HG03520 (cell line): Measurements from ENCODE around the gene CTU1.
"Not testable (repeated sequence)": the region's sequence is repeated elsewhere in the genome, so short reads cannot be mapped to it uniquely, and the experiment has no call there.

Experiments
- ATAC-seq: cut with Tn5 transposase; IDR thresholded peaks from one replicate; pipeline ENCODE4 v1.9.1; 2021; ENCODE audit warnings: mild to moderate bottlenecking, moderate library complexity; ENCODE audit not compliant: unreplicated experiment

CTU1 gene

DNA sequence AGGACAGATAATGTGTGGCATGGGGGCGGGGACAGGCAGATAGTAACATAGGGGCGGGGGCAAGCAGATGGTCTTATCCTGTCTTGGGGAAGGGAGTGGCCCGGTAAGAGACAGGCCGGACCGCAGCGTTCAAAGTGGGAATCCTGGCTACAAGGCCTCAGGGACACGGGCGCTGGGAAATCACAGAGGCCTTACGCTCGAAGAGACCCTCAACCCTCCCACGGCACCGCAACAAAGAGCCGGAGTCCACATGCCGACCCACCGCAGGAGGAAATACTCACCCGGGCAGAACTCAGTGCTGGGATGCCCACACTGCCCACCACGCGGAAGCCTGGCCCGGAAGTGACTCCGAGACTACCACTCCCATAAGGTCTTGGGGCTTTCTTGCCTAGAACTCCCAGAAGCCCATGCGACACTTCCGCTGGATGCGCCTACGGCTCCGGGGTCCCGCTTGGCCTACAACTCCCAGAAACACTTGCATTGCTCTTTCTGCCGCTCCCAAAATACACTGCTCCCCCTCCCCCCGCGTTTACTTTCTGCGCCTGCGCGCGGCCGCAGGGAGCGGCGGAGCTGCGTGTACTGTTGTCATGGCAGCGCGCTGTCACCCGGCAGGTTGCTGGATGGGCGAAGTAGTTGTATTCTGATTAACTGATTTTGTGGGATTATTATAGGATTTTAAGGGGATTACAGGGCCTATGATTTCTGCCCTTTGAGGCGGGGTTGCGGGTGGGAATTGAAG is at the start of gene CTU1:
CTU1 (minus strand) TSS at position 344 of the 739 bp plus-strand sequence. CDS start 3,840 bp downstream, outside the sequence.
- ATAC-seq, result peak; percentile 92

DNA sequence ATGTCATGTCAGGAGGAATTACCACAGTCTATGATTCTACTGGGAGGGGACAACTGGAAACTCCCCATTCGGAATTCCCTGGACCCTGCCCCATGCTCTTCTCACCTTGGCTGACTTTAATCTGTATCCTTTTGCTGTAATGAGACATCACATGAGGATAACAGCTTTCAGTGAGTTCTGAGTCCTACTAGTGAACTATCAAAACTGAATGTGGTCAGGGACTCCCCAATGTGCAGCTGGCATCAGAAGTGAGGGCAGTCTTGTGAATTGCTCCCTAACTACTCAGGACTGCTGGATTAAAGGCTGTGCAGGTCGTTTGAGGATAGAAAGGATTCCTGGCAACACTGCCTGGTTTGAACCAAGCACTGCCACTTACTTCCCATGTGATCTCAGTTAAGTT is 49.1 kb upstream of the CTU1 start:
- no peak for ATAC-seq

DNA sequence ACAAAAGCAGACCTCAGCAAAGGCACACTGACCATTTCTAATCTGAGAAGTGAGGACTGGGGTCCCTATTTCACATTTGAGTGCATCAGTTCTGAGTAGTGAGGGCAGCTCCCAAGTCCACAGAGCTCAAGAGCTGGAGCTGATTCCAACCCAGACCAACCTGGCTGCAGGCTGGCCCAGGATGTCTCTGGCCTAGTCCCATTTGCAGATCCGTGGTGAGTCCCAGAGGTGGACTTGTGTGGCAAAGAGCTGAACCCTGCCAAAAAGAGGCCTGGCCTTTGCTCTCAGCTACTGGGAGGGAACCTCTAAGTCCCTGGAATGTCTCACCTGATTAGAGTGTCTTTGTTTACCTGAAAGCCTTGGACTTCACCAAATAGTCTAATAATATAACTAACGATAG is 48.5 kb upstream of the CTU1 start:
- no peak for ATAC-seq

DNA sequence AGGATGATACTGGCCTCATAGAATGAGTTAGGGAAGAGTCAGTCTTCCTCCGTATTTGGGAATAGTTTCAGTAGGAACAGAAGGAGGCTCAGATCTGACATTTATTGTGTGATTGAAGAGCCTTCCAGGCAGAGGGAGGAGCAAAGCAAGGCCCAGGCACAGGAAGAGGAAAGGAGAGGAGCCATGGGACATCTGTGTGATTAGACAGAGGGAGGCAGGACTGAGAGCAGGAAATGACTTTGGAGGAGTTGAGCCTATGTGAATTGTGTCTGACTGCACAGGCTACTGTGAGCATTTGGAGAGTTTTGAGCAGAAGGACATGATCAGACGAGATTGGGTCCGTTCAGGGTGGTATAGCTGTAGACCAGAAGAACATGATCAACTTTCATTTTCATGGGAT is 42.4 kb upstream of the CTU1 start:
- no peak for ATAC-seq

DNA sequence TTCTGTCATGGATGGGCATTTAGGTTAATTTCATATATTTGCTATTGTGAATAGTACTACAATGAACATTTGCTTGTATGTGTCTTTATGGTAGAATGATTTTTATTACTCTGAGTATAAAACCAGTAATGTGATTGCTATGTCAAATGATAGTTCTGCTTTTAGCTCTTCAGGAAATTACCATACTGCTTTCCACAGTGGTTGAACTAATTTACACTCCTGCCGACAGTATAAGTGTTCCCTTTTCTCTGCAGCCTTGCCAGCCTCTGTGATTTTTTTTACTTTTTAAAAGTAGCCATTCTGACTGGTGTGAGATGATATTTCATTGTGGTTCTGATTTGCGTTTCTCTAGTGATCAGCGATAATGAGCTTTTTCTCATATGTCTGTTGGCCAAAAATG is 40.4 kb upstream of the CTU1 start:
- no peak for ATAC-seq

DNA sequence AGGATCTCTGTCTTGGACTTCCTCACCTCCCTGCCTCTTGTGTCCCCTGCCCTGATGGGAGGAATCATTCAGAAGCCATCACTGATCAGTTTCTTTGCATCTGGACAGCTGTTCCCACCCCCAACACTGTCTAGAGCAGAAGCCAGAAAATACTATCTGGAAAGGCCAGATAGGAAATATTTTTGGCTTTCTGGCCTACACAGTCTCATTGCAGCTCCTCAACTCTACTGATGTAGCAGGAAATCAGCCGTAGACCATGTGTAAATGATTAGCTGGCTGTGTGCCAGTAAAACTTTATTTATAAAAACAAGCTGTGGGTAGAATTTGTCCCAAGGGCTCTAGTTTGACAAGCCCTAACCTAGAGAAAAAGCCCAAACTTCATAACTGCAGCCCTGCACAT is 39.5 kb upstream of the CTU1 start:
- ATAC-seq, result no peak

DNA sequence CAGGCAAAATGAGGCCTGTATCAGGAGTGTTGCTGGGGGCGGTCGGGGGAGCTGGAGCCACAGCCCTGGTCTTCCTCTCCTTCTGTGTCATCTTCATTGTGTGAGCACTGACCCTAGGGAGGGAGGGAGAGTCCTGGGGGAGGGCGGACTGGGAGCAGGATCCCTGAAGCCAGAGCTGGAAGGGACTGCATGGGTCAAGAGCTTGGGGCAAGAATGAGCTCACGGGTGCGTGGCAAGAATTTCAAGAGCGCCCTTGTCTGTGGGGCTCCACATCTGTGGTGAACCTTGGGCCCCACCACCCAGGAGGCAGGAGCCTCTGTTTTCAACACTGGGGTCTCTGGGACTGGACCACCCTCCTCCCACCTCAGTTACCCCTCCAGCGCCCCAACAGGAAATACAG is 38.5 kb upstream of the CTU1 start:
- ATAC-seq, result no peak

DNA sequence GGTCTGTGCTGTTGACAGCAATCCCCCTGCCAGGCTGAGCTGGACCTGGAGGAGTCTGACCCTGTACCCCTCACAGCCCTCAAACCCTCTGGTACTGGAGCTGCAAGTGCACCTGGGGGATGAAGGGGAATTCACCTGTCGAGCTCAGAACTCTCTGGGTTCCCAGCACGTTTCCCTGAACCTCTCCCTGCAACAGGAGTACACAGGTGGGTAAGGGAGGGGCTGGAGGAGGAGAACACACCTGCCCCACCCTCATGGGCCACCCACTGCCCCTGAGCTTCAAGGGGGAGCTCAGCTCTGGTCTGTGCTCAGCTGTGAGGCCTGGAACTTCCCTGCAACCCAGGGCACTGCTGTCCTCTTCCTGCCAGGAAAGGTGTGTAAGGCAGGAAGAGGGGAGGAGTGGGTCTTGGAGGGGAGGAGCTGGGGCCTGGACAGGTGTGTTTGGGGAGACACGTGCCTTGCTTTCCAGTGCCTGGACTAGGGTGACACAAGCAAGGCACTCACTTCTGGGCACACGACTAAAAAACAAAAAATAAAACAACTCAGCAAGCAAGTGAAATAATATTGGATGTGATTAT is 37.8 kb upstream of the CTU1 start:
- no peak for ATAC-seq

DNA sequence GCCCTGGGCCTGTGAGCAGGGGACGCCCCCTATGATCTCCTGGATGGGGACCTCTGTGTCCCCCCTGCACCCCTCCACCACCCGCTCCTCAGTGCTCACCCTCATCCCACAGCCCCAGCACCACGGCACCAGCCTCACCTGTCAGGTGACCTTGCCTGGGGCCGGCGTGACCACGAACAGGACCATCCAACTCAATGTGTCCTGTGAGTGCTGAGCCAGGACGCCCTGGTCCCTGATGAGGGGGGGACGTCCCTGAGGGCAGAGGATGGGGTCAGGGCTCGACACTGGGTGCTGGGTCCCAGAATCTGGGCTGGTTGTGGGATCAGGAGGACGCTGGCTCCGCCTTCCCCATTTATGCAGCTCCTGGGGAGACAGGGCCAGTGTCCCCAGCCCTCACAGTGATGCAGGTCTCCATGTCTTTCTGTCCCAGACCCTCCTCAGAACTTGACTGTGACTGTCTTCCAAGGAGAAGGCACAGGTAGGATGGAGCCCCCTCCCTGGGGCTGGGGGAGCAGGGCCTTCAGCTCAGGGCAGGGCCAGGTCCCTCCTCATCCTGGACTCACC is 36.4 kb upstream of the CTU1 start:
- no peak for ATAC-seq

DNA sequence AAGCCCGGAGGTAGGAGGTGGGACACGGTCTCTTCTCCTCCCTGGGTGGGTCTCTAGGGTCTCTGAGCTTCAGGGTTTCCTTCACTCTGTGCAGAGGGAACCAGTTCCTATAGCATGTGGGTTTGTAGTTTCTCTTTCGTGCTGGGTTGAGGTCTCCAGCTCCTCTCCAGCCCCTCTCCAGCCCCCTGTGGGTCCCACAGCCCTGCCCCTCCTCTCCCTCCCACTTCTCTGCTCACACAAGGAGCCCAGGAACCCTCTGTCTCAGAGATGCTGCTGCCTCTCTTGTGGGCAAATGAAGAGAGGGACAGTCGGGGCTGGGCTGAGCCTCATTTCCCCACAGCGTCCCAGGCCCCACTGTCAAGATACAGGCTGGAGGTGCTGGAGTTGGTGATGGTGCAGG is 35.3 kb upstream of the CTU1 start:
- ATAC-seq, result no peak

DNA sequence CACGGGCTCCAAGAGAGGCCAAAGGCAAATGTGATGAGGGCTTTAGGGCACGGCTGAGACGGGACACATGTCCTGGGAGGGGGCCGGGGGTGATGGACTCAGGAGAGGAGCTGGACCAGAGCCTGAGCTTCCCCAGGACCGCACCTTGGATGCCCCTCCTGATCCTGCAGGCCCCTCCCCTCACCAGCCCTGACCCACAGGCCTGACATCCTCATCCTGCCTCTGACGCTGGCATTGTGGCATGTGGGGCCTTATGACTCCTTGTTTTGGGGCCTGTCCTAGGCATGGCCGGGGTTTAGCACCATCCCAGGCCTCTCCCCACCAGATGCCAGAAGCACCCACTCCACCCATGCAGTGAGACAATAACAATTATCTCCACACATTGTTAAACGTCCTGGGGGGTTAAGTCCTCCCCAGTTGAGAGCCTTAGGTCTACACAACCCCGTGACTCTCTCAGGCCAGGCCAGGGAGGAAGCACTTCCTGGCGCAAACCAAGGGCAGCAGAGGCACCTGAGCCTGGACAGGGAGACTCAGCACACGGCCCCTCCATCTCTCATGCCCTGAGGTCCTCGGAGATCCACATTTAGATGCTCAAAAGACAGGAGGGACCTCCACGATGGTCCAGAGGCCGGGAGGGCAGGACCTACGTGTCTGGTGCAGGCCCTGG is 34.7 kb upstream of the CTU1 start:
- ATAC-seq, result not testable (repeated sequence)

DNA sequence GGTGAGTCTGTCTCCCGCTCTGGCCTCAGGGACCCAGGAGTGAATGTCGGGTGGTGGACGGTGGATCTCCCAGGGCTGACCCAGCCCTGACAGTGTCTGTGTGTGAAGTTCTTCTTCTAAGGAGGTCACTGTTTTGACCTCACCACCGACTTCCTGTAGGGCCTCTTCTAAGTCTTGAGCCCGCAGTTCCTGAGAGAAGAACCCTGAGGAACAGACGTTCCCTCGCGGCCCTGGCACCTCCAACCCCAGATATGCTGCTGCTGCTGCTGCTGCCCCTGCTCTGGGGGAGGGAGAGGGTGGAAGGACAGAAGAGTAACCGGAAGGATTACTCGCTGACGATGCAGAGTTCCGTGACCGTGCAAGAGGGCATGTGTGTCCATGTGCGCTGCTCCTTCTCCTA is 33.9 kb upstream of the CTU1 start, which contains the start of gene SIGLEC7:
SIGLEC7 (plus strand) TSS at position 183 of the 400 bp plus-strand sequence; CDS start at position 252, 69 bp downstream.
- no peak for ATAC-seq

DNA sequence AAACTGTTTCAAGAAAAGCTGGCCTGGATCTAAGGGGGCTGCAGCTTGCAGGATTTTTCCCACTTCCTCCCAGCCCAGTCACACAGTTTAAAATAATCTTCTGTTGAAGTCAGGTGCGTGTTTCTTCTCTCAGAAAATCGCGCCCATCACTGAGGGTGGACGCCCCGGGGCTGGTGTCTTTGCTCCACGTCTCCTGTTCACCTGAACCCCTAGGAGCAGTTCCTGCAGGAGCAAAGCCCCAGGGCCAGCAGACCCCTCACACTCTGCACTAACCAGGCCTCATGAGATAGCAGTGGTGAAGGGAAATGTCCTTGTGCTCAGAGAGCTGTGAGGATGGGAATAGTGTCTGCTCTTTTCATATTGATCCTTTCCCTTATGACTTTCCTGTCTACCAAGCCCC is 33.0 kb upstream of the CTU1 start:
- ATAC-seq, result no peak

DNA sequence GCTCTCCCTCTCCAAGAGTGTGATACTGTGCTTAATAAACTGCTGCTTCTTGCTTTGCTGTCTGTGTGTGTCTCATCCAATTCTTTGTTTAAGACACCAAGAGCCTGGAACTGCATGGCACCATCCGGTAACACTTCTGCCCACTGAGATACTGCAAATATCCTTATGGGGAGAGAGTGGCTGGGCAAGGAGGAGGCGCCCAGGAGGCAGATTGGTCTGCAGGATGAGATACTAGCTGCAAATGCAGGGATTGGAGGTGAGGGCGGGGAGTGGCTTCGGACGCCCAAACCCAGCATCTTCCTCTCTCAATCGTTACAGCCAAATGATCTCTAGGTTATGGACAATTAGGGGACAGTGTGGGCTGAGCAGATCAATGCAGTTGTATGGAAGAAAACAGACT is 32.2 kb upstream of the CTU1 start:
- no peak for ATAC-seq

DNA sequence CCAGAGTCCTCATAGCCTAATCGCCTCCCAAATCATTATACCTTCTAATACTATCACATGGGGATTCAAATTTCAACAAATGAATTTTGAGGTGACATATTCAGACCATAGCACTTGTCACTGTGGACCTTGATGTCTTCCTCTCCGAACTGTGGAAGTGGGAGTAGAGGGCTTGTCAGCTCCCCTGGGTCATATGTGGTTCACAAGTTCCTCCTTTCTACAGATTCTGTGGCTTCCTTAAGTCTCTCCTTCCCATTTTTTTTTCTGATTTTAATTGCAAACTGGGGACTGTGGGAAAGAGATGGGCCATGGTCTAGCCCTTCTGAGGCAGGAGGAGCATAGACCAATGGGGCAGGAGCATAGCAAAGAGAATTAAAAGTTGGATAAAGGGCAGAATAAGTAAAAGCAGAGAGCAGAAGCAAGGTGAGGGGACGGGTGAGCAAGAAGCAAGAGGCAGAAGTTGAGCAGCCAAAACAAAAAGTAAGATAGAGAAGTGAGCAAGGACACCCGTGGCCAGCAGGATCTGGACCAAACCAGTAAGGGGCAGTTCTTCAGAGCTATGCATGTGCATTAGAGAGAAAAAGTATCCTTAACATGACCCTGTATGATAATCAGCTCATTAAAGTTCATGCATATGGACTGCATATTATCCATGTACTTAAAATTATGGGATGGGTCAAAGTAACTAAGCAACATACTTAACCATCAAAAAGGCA is 31.2 kb upstream of the CTU1 start:
- no peak for ATAC-seq

DNA sequence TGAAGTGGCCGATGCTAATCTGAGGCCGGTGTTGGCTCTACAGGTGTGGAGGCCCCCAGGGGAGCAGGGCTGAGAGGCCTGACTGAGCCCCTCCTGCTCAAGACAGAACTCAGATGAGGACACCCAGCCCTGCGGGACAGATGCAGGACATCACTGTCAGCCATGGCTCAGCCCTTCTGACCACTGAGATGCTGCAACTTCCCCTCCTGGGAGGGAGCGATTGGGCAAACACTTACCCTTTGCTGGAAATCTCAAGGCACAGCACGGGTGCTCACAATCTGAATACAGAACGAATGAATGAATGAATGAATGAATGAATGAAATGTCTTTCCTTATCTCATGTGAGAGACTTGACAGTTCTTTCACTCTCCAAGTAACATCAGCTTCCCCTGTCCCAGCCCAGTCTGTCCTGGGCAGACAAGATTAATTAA is 30.4 kb upstream of the CTU1 start:
- no peak for ATAC-seq

DNA sequence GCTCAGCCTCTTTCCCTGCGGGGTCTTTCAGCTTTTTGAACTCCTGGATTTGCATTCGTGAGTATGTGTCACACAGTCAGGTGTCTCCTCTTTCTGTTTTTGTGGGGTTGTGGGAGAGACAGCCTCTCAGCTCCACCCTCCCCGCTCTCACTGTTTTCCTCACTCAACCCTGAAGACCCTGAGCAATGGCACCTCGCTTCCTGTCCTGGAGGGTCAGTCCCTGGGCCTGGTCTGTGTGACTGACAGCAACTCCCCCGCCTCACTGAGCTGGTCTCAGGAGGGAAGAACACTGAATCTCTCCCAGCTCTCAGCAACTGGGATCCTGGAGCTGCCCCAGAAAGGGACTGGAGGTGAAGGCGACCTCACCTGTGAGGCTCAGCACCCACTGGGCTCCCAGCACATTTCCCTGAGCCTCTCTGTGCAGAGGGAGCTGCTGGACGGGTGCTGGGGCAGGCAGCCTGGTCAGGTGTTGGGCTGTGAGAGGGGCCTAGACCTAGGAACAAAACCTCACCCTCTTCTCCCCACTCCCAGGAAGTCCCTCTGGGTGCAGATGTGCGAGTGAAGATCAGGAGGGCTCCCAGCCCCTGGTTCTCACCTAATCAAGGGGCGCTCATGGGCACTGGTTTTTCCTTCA is 29.7 kb upstream of the CTU1 start:
- no peak for ATAC-seq

DNA sequence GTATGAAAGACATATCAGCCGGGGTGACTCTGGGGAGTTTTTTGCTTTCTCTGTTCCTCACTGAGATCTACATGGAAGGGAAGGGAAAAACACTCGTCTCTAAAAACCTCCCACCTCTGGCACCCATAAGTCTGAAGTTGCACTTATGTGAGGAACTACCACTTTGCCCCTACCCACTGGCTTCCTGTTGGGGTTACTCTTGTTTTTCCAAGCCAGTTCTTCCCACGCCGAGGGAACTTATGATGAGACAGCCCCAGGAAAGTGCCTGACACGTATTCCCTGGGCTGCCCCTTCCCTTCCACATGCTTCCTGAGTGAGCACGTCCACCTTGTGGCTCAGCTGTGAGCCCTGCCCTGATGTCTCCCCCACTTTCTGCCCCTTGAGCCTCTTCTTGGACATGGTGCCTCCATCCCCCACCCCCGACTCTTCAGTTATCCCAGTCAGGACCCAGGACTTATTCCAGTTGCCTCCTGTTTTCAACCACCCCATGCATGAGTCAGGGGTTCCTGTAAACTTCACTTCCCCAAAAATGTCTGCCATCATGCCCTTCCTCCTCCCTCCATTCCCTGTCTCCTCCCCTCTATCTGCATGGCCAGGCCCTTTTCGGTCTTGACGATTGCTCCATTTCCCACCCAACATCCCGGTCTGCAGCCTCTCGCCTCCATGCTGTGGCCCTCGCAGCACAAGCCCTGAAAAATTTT is 28.8 kb upstream of the CTU1 start:
- ATAC-seq, result no peak

DNA sequence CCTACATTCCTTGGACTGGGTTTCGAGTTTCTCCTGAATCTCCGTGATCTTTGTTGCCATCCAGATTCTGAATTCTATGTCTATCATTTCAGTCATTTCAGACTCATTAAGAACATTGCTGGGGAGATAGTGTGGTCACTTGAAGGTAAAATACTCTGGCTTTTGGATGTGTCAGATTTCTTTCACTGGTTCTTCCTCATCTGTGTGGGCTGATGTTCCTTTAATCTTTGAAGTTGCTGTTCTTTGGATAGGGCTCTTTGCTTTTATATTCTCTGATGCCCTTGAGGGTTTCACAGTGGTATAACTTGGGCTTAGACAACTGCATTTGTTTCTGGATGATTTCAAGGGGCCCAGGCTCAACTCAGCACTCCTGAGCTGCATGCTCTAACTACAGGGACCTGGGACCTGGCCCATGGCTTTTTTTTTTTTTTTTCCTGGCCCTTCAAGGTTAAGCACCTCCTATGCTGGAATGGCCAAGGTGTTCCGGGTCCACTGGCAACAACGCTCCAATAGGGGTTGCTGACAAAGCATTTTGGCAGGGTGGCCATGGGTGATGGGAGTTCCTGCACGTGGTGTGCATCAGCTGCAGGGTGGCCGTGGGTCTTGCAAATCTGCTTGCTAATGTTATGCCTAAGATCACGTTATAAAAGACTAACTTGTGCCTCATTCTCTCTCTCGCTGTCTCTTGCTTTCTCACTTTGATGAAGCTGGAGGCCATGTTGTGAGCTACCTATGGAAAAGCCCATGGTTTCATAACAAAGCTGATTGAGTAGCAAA is 28.0 kb upstream of the CTU1 start:
- ATAC-seq, result no peak
